SW480 (cell line): ENCODE data around the gene ST7L.
"Not testable (repeated sequence)": the region's sequence is repeated elsewhere in the genome, so short reads cannot be mapped to it uniquely, and the experiment has no call there.

Experiments
- DNase-seq: peaks from one replicate; pipeline ENCODE4 v3.0.0-alpha.2; 2016; ENCODE audit warnings: low spot score

ST7L gene

GRCh38 chr1:112492076-112492475 is 126.9 kb downstream of the ST7L start:
- DNase-seq: no peak

- no peak for DNase-seq
These were observed 130.8 kb downstream of the ST7L start for GRCh38 chr1:112488141-112488540.

DNA sequence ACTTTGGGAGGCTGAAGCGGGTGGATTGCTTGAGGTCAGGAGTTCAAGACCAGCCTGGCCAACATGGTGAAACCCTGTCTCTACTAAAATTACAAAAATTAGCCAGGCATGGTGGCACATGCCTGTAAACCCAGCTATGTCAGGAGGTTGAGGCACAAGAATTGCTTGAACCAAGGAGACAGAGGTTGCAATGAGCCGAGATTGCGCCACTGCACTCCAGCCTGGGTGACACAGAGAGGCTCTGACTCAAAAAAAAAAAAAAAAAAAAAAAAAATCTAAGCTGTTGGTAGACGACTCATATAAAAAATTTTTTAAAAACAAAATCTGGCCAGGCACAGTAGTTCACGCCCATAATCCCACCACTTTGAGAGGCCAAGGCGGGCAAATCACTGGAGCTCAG is 131.3 kb downstream of the ST7L start:
- DNase-seq: not testable (repeated sequence)

- DNase-seq: not testable (repeated sequence)
These were observed 132.9 kb downstream of the ST7L start for GRCh38 chr1:112486063-112486462.

DNA sequence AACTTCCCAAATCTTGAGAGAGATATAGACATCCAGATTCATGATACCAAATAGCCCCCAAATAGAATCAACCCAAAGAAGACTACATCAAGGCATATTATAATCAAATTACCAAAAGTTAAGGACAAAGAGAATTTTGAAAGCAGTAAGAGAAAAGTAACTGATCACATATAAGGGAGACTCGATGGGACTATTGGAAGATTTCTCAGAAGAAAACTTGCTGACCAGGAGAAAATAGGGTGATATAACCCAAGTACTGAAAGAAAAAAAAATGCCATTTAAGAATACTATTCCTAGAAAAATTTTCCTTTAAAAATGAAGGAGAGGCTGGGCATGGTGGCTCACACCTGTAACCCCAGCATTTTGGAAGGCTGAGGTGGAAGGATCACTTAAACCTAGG is 140.6 kb downstream of the ST7L start:
- DNase-seq: no peak

GRCh38 chr1:112477550-112477949 is 141.4 kb downstream of the ST7L start:
- no peak for DNase-seq
